ENCODE results near the gene OR8S1. TPM values are rescaled to one million over a fixed set of nuclear protein-coding genes. Genes with fewer than 3 reads are reported as not detected.

The OR8S1 gene
- total RNA-seq, 1 experiment from 2014 or later: not detected

DNA sequence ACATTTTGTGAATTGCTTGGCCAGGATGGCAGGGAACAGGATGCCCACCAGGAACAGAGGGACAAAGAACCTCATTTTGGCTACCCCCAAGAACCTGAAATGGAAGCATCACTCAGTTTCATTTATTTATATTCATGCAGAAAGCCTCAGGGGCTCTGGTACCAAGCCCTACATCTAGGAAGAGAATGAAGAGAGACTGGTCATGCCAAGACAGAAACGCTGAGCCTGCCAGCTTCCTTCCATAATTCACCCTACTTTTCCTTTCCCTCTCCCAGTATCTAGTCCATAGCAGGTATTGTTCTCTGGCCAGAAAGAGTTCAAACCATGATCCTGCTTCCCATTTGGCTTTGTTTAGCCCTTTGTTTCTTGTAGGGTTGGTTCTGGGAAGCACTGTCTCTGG lies 44.5 kb downstream of the OR8S1 start, which contains the start of gene LALBA:
TSS of gene LALBA (minus strand) at position 101 of the 400 bp plus-strand sequence. CDS start at position 75, 26 bp downstream.
- no peaks in the 10 kb centered on the region for H3K9me3 Mint-ChIP-seq (ENCODE audit: unreplicated experiment)
- no peak within 1 kb of the TSS for H3K4me3 Mint-ChIP-seq (ENCODE audit: unreplicated experiment)
- no TSS peak for BruUV-seq (replicated peaks)
- DNase-seq: no peak
- TF ChIP-seq CTCF (IDR thresholded peaks at IDR 0.05; ENCODE audit: insufficient read depth in 1 of 2, low read depth in 1 of 2, low read length in 1 of 2, severe bottlenecking in 1 of 2, unreplicated experiment in 1 of 2): no peak
- no peaks in the 10 kb centered on the region for H3K9me3 ChIP-seq
- intact Hi-C loops (cut with micrococcal nuclease; ENCODE audit: unreplicated experiment): no loop called here
- H3K27ac Mint-ChIP-seq (ENCODE audit: unreplicated experiment): no peak within 1 kb of the TSS
- no peaks in the 10 kb centered on the region for H3K36me3 ChIP-seq (ENCODE audit: control insufficient read depth, insufficient read depth, low read length)
- no peaks in the 10 kb centered on the region for H3K4me1 Mint-ChIP-seq (ENCODE audit: low read depth, unreplicated experiment)
- no peak within 1 kb of the TSS for H3K4me3 ChIP-seq (ENCODE audit: low read depth, low read length)
- no peaks in the 10 kb centered on the region for H3K36me3 Mint-ChIP-seq (ENCODE audit: insufficient read depth, unreplicated experiment)
- ChIA-PET CTCF (no interaction called here), POLR2A (no interaction called here)
- no peaks in the 10 kb centered on the region for H3K4me1 ChIP-seq
- H3K27me3 Mint-ChIP-seq (ENCODE audit: insufficient read depth, unreplicated experiment): peaks cover 36% of the 10 kb centered on the region
- peaks cover 3% of the 10 kb centered on the region for H3K27me3 ChIP-seq (replicated peaks; ENCODE audit: control insufficient read depth, insufficient read depth, low read length)

DNA sequence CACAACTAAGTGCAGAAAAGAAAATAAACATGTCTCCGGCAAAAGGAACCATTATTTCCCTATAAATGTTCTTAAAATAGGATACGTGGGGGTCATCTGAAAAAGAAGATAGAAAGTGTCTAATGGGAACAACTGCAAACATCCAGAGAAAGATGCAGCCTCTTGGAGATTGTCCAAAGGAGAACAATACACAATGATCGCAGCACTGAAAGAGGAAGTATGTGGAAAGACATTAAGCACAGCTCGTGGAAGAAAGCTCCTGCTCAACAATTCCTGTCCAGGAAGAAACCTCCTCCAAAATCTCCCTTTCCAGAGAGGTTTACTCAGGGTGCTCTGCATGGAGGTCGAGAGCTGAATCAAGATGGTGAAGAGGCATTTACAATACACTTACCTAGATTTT lies 46.9 kb downstream of the OR8S1 start:
- no peaks in the 10 kb centered on the region for H3K4me1 Mint-ChIP-seq (ENCODE audit: low read depth, unreplicated experiment)
- no peak for TF ChIP-seq CTCF (IDR thresholded peaks at IDR 0.05; ENCODE audit: insufficient read depth in 1 of 2, low read depth in 1 of 2, low read length in 1 of 2, severe bottlenecking in 1 of 2, unreplicated experiment in 1 of 2)
- H3K4me1 ChIP-seq: no peaks in the 10 kb centered on the region
- no peak overlapping the region for H3K27ac Mint-ChIP-seq (ENCODE audit: unreplicated experiment)
- H3K4me3 Mint-ChIP-seq (ENCODE audit: unreplicated experiment): no peak overlapping the region
- DNase-seq: no peak
- H3K27me3 Mint-ChIP-seq (ENCODE audit: insufficient read depth, unreplicated experiment): peaks cover 31% of the 10 kb centered on the region
- no peaks in the 10 kb centered on the region for H3K9me3 Mint-ChIP-seq (ENCODE audit: unreplicated experiment)
- intact Hi-C loops (cut with micrococcal nuclease; ENCODE audit: unreplicated experiment): no loop called here
- no peaks in the 10 kb centered on the region for H3K9me3 ChIP-seq
- ChIA-PET CTCF (no interaction called here), POLR2A (no interaction called here)
- H3K4me3 ChIP-seq (ENCODE audit: low read depth, low read length): no peak overlapping the region
- BruUV-seq (replicated peaks): no TSS peak
- H3K27me3 ChIP-seq (replicated peaks; ENCODE audit: control insufficient read depth, insufficient read depth, low read length): peaks cover 2% of the 10 kb centered on the region
- H3K36me3 ChIP-seq (ENCODE audit: control insufficient read depth, insufficient read depth, low read length): no peaks in the 10 kb centered on the region
- no peaks in the 10 kb centered on the region for H3K36me3 Mint-ChIP-seq (ENCODE audit: insufficient read depth, unreplicated experiment)

Other genes starting within 250 kb of the OR8S1 start
- 13.2 and 14.7 TPM in 2 replicates for gene ZNF641, start 174.7 kb upstream of the OR8S1 start, total RNA-seq (2022)
- not detected in 2 replicates for gene ANP32D, start 53.1 kb upstream of the OR8S1 start, total RNA-seq (2022)
- gene C12orf54, start 43.1 kb upstream of the OR8S1 start, total RNA-seq (2022): not detected in 2 replicates
- gene LALBA, start 44.4 kb downstream of the OR8S1 start, total RNA-seq (2022): not detected in 2 replicates
- gene KANSL2, start 156.6 kb downstream of the OR8S1 start, total RNA-seq (2022): 59.7 and 67.2 TPM in 2 replicates
- 52.1 and 53.1 TPM in 2 replicates for gene CCNT1, start 191.1 kb downstream of the OR8S1 start, total RNA-seq (2022)

Data from Caco-2 (cell line).